A673 (cell line): ENCODE results near the gene ETFA. TPM values are rescaled to one million over a fixed set of nuclear protein-coding genes. Genes with fewer than 3 reads are reported as not detected.

ENCODE experiments used
- BruUV-seq: library from RNA; stranded (reverse); fragments of 400-500 nt; replicated peaks from 2 replicates; lab custom pipeline; 2021; lab: Mats Ljungman, UMichigan
- CTCF ChIA-PET: fragments of 300-600 bp; sonication (Branson Sonifier 250); formaldehyde crosslinking; loops from one replicate; lab custom pipeline; 2022; ENCODE audit warnings: antibody characterized with exemption; lab: Charles Lee
- POLR2A ChIA-PET: fragments of 300-600 bp; sonication (Branson Sonifier 250); formaldehyde crosslinking; loops from one replicate; lab custom pipeline; 2022; ENCODE audit warnings: antibody characterized with exemption; ENCODE audit not compliant: low non-redundant PET; lab: Charles Lee
- DNase-seq: peaks from one replicate; pipeline ENCODE4 v3.0.0-alpha.2; 2015; ENCODE audit warnings: low spot score
- H3K27ac ChIP-seq: fragments of 200-600 bp; sonication (generic); 2 replicates; pipeline ENCODE4 v1.5.1; 2016; ENCODE audit warnings: mixed run types, low read depth, mild to moderate bottlenecking, mixed read lengths, antibody characterized with exemption, low read length; ENCODE audit not compliant: poor library complexity, severe bottlenecking
- H3K27me3 ChIP-seq: fragments of 200-600 bp; sonication (generic); replicated peaks from 2 replicates; pipeline ENCODE4 v1.6.1; 2017; ENCODE audit warnings: mixed run types, low read depth, mild to moderate bottlenecking, mixed read lengths, antibody characterized with exemption, low read length; ENCODE audit not compliant: insufficient read depth, poor library complexity
- H3K36me3 ChIP-seq: fragments of 200-600 bp; sonication (generic); 2 replicates; pipeline ENCODE4 v1.6.1; 2016; ENCODE audit warnings: mixed run types, mild to moderate bottlenecking, mixed read lengths, antibody characterized with exemption, low read length; ENCODE audit not compliant: insufficient read depth, poor library complexity, severe bottlenecking
- H3K4me1 ChIP-seq: fragments of 200-600 bp; sonication (generic); 2 replicates; pipeline ENCODE4 v1.6.1; 2017; ENCODE audit warnings: mixed run types, mild to moderate bottlenecking, mixed read lengths, antibody characterized with exemption, low read length; ENCODE audit not compliant: insufficient read depth, poor library complexity, severe bottlenecking
- H3K4me3 ChIP-seq: fragments of 200-600 bp; sonication (generic); 2 replicates; pipeline ENCODE4 v1.5.1; 2016; ENCODE audit warnings: low read depth, mixed run types, mild to moderate bottlenecking, mixed read lengths, low read length; ENCODE audit not compliant: poor library complexity, severe bottlenecking
- H3K9me3 ChIP-seq: fragments of 200-600 bp; sonication (generic); 2 replicates; pipeline ENCODE4 v1.6.1; 2016; ENCODE audit warnings: mixed run types, low read depth, mild to moderate bottlenecking, mixed read lengths, antibody characterized with exemption, low read length; ENCODE audit not compliant: poor library complexity, severe bottlenecking
- EZH2 ChIP-seq: fragments of 200-600 bp; sonication (generic); IDR thresholded peaks from 2 replicates; pipeline ENCODE4 v1.6.1; 2017; ENCODE audit warnings: borderline replicate concordance, low read depth, mild to moderate bottlenecking, mixed read lengths, antibody characterized with exemption, low read length; ENCODE audit not compliant: poor library complexity, severe bottlenecking
- intact Hi-C: fragments of 100-400 bp; cut with micrococcal nuclease; formaldehyde crosslinking; loops from one replicate; pipeline ENCODE4 v1.10.0; 2022; ENCODE audit not compliant: unreplicated experiment
- total RNA-seq: library from RNA; stranded (reverse); gene quantifications from 2 replicates; pipeline ENCODE4 v1.2.3, GENCODE V29; 2021
- TF ChIP-seq, protein P1 (sequence below): fragments of 300-800, 200-600 bp; sonication (generic); conservative IDR thresholded peaks from 2 replicates; pipeline ENCODE4 v1.5.1; 2017; ENCODE audit warnings: low read depth, mild to moderate bottlenecking, antibody characterized with exemption, low read length, moderate library complexity, mixed read lengths

The ETFA gene
- total RNA-seq, 1 experiment from 2014 or later, result 133 TPM

DNA sequence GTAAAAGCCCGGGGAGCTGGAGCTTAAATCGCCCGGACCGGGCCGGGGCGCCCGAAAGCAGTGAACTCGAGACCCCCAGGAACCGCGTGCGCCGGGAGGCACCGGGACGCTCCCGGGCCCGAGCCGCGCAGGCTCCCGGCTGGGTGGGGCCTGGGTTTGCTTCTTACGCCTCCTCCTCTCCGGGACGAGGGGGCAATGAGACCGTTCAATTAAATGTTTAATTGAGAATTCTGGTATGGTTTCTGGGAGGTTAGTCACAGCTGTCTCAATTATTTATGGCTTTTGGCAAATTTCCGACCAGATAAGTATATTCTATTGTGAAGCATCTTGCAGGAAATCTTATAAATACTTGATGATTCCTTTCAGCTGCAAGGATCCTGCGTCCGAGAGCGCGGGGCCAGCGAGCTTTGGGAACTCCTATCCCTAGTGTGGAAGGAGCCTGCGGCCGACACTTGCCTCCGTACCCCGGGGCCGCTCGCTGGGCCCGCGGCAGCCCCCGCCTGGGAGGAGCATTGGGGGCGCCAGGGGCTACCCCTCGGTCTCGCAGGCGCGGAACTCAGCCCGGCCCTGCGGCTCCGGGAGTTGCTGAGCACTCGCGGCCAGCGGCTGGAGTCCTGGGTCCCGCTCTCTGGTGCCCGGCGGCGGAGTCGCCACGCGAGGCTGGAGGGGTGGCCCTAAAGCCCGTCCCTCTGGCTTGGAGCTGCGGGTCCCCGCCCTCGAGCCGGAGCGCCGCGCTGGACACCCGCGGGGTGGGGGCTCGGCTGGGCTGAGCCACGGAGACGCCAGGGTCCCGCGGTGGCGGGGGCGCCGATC, 35.6 kb upstream of the ETFA start:
- peak; percentile 74 for DNase-seq
- ChIA-PET POLR2A (interaction anchor here (0.6 kb wide), 1 partner anchor 30 kb away, joined by 3 read pairs; no protein-coding TSS in a partner anchor), CTCF (no interaction called here)
- Histone ChIP-seq H3K4me1 (peaks cover 22% of the 10 kb centered on the region), H3K9me3 (no peaks in the 10 kb centered on the region), H3K27ac (no peak overlapping the region), H3K4me3 (peak overlapping the region; percentile 47), H3K36me3 (no peaks in the 10 kb centered on the region), H3K27me3 (peaks cover 68% of the 10 kb centered on the region)
- TF ChIP-seq, protein P1, sequence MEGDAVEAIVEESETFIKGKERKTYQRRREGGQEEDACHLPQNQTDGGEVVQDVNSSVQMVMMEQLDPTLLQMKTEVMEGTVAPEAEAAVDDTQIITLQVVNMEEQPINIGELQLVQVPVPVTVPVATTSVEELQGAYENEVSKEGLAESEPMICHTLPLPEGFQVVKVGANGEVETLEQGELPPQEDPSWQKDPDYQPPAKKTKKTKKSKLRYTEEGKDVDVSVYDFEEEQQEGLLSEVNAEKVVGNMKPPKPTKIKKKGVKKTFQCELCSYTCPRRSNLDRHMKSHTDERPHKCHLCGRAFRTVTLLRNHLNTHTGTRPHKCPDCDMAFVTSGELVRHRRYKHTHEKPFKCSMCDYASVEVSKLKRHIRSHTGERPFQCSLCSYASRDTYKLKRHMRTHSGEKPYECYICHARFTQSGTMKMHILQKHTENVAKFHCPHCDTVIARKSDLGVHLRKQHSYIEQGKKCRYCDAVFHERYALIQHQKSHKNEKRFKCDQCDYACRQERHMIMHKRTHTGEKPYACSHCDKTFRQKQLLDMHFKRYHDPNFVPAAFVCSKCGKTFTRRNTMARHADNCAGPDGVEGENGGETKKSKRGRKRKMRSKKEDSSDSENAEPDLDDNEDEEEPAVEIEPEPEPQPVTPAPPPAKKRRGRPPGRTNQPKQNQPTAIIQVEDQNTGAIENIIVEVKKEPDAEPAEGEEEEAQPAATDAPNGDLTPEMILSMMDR, result no peak
- peak; percentile 67 for TF ChIP-seq EZH2
- intact Hi-C loops, result no loop called here
- BruUV-seq, result no TSS peak

DNA sequence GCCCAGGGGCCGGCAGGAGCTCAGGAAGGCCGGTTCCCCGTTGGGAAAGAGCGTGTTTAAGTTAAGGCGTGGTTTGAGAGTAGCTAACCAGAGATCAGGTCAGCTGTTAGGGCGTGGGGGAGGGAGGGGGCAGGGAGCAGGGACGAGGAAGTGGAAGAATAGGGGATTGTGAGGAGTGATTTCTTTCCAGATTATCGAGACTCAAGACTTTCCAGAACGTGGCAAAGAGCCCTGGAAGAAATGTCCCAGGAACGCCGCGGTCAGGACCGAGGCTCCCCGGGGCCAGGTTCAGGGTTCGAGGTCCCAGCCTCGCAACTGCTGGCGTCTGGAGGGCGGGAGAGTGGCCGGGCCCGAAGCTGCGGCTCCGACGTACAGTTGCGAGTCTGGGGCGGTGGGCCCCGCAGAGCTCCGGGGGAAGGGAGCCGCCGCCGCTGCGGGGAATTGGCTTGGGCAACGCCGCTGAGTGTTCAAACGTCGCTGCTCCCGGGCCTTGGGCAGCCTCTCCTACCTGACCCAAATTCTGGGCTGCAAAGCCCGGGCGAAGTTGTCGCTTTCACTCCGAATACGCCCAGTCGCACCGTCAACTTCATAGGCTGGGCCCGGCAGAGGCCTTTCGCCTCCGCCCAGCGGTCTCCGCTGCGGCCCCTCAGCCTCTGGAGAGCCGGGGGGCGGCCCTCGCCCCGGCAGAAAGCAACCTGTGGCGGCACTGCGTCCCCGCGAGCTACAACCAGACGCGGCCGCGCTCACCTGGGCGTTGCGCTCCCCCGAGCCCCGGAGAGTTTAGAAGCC, 34.8 kb upstream of the ETFA start:
- CTCF ChIA-PET, result no interaction called here
- H3K27me3 ChIP-seq, result peaks cover 76% of the 10 kb centered on the region
- TF ChIP-seq, protein P1, result no peak
- TF ChIP-seq EZH2, result no peak
- no TSS peak for BruUV-seq
- no peaks in the 10 kb centered on the region for H3K36me3 ChIP-seq
- intact Hi-C loops, result no loop called here
- peaks cover 24% of the 10 kb centered on the region for H3K4me1 ChIP-seq
- POLR2A ChIA-PET, result no interaction called here
- H3K9me3 ChIP-seq, result no peaks in the 10 kb centered on the region
- peak overlapping the region; percentile 47 for H3K4me3 ChIP-seq
- no peak for DNase-seq
- no peak overlapping the region for H3K27ac ChIP-seq

DNA sequence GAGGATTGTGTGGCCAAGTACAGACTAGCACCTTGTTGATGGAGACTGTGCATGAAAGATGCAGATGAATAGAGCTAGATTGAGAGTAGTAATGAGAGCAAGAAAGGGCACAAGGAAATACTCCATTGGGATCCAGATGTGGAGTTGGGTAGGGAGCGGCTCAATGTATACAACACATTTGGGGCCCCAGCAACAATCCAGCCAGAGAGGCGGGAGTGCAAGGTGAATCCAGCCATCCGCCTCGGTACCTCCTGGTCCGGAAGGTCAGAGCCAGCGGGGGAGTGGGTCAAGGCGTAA, 34.3 kb upstream of the ETFA start:
- H3K4me3 ChIP-seq, result peak overlapping the region; percentile 47
- peaks cover 29% of the 10 kb centered on the region for H3K4me1 ChIP-seq
- POLR2A ChIA-PET, result no interaction called here
- no peak for DNase-seq
- H3K36me3 ChIP-seq, result no peaks in the 10 kb centered on the region
- no peaks in the 10 kb centered on the region for H3K9me3 ChIP-seq
- no TSS peak for BruUV-seq
- intact Hi-C loops, result no loop called here
- CTCF ChIA-PET, result no interaction called here
- H3K27ac ChIP-seq, result no peak overlapping the region
- peaks cover 81% of the 10 kb centered on the region for H3K27me3 ChIP-seq
- TF ChIP-seq, protein P1, result no peak
- no peak for TF ChIP-seq EZH2
